Endothelial cell of umbilical vein (primary cell): Measurements from ENCODE around the gene MCM7. TPM values are rescaled to one million over a fixed set of nuclear protein-coding genes. Genes with fewer than 3 reads are reported as not detected.
A peak's percentile ranks its signal among the peaks of the same experiment; 100 is the strongest.

Experiments
- BruUV-seq: library from RNA; stranded (reverse); fragments of 400-500 nt; replicated peaks from 2 replicates; lab custom pipeline; 2021; lab: Mats Ljungman, UMichigan
- CTCF ChIA-PET: fragments of 300-600, 350-600 bp; sonication (Branson Sonifier 250); formaldehyde crosslinking; loops from one replicate; lab custom pipeline; 2021; ENCODE audit warnings: antibody characterized with exemption, inconsistent platforms; lab: Charles Lee
- POLR2A ChIA-PET: fragments of 300-600, 350-600 bp; sonication (Branson Sonifier 250); formaldehyde crosslinking; loops from one replicate; lab custom pipeline; 2021; ENCODE audit warnings: antibody characterized with exemption, inconsistent platforms; lab: Charles Lee
- DNase-seq: peaks from one replicate; pipeline ENCODE4 v3.0.0-alpha.2; 2011; ENCODE audit warnings: low read depth, low spot score
- FAIRE-seq: peaks from 2 replicates; lab custom pipeline; 2011; peaks lifted over from hg19 to GRCh38; lab: Jason Lieb, UNC
- H2AFZ ChIP-seq: 2 replicates; pipeline ENCODE4 v1.6.0; 2012; ENCODE audit warnings: low read depth, low read length, control low read depth, inconsistent platforms
- H3K27ac ChIP-seq: 2 replicates; pipeline ENCODE4 v1.5.1; 2011; ENCODE audit warnings: low read depth, mild to moderate bottlenecking, control low read depth, low read length, moderate library complexity; ENCODE audit not compliant: insufficient read depth
- H3K27me3 ChIP-seq, 2 experiments: 2 replicates each; pipeline versions ENCODE4 v1.6.0 to v1.6.1; 2011; ENCODE audit warnings: low read length in 2 of 2, mixed read lengths in 1 of 2; ENCODE audit not compliant: control insufficient read depth in 2 of 2, insufficient read depth in 2 of 2
- H3K36me3 ChIP-seq, 2 experiments: 2 replicates in 1 of 2; 3 replicates in 1 of 2; pipeline ENCODE4 v1.5.1; 2011; ENCODE audit warnings: low read length in 2 of 2, mild to moderate bottlenecking in 1 of 2, moderate library complexity in 1 of 2; ENCODE audit not compliant: control insufficient read depth in 2 of 2, insufficient read depth in 2 of 2; ENCODE audit errors: extremely low read depth in 1 of 2
- H3K4me1 ChIP-seq: 3 replicates; pipeline ENCODE4 v1.5.1; 2011; ENCODE audit warnings: mild to moderate bottlenecking, low read length; ENCODE audit not compliant: control insufficient read depth, insufficient read depth; ENCODE audit errors: extremely low read depth
- H3K4me2 ChIP-seq: 2 replicates; pipeline ENCODE4 v1.6.1; 2011; ENCODE audit warnings: low read length, control low read depth, mixed read lengths; ENCODE audit not compliant: insufficient read depth
- H3K4me3 ChIP-seq, 3 experiments: fragments of 200-600 bp in 1 of 3; sonication (generic), shearing (Covaris generic) in 1 of 3; replicated peaks in 1 of 3; 2 replicates each; pipeline ENCODE4 v1.5.1; 2011 to 2016; ENCODE audit warnings: control low read depth in 3 of 3, low read length in 3 of 3, mild to moderate bottlenecking in 2 of 3, inconsistent platforms in 1 of 3, low read depth in 1 of 3, moderate library complexity in 1 of 3; ENCODE audit not compliant: insufficient read depth in 1 of 3
- H3K79me2 ChIP-seq: 2 replicates; pipeline ENCODE4 v1.6.0; 2012; ENCODE audit warnings: low read length, inconsistent platforms; ENCODE audit not compliant: control insufficient read depth, insufficient read depth
- H3K9ac ChIP-seq: replicated peaks from 2 replicates; pipeline ENCODE3; 2011; ENCODE audit warnings: low read length, control low read depth; ENCODE audit not compliant: insufficient read depth; ENCODE audit errors: extremely low read depth
- H3K9me1 ChIP-seq: replicated peaks from 3 replicates; pipeline ENCODE4 v1.6.0; 2011; ENCODE audit warnings: mild to moderate bottlenecking, low read length; ENCODE audit not compliant: control insufficient read depth, insufficient read depth; ENCODE audit errors: extremely low read depth
- H3K9me3 ChIP-seq: replicated peaks from 2 replicates; pipeline ENCODE4 v1.5.1; 2012; ENCODE audit warnings: low read length, inconsistent platforms; ENCODE audit not compliant: control insufficient read depth, insufficient read depth
- H4K20me1 ChIP-seq: replicated peaks from 2 replicates; pipeline ENCODE3; 2011; ENCODE audit warnings: mild to moderate bottlenecking, low read length; ENCODE audit not compliant: control insufficient read depth, insufficient read depth; ENCODE audit errors: extremely low read depth
- CTCF ChIP-seq, 2 donors: IDR thresholded peaks; 1 replicate in 1 of 2; 2 replicates in 1 of 2; pipeline ENCODE4 v1.5.1; 2011; ENCODE audit warnings: low read length in 2 of 2, mild to moderate bottlenecking in 2 of 2, moderate library complexity in 2 of 2, control low read depth in 1 of 2, inconsistent platforms in 1 of 2, low read depth in 1 of 2; ENCODE audit not compliant: insufficient read depth in 1 of 2; ENCODE audit errors: extremely low read depth in 1 of 2
- EZH2 ChIP-seq: IDR thresholded peaks from 2 replicates; pipeline ENCODE4 v1.6.1; 2012; ENCODE audit warnings: borderline replicate concordance, low read depth, mild to moderate bottlenecking, moderate library complexity, low read length, inconsistent platforms; ENCODE audit not compliant: severe bottlenecking
- FOS ChIP-seq: IDR thresholded peaks from 2 replicates; pipeline ENCODE4 v1.6.1; 2011; ENCODE audit warnings: mild to moderate bottlenecking, low read length, moderate library complexity, borderline replicate concordance; ENCODE audit not compliant: insufficient read depth
- GATA2 ChIP-seq: IDR thresholded peaks from 2 replicates; pipeline ENCODE4 v1.7.0; 2011; ENCODE audit warnings: low read depth, mild to moderate bottlenecking, moderate library complexity, mixed read lengths, low read length; ENCODE audit not compliant: insufficient read length, insufficient read depth
- JUN ChIP-seq: IDR thresholded peaks from 2 replicates; pipeline ENCODE4 v1.6.1; 2011; ENCODE audit warnings: borderline replicate concordance, low read depth; ENCODE audit not compliant: insufficient read length, insufficient read depth
- MYC ChIP-seq: IDR thresholded peaks from one replicate; pipeline ENCODE4 v1.6.1; 2011; ENCODE audit warnings: mild to moderate bottlenecking, low read depth, low read length
- POLR2A ChIP-seq: IDR thresholded peaks from 2 replicates; pipeline ENCODE4 v1.6.1; 2012; ENCODE audit warnings: low read depth, mild to moderate bottlenecking, control low read depth, low read length
- POLR2AphosphoS5 ChIP-seq: IDR thresholded peaks from 2 replicates; pipeline ENCODE4 v1.6.1; 2012; ENCODE audit warnings: low read depth, mild to moderate bottlenecking, control low read depth, low read length, moderate library complexity; ENCODE audit not compliant: insufficient read depth
- dilution Hi-C: fragments of 300-500 bp; cut with MboI; formaldehyde crosslinking; loops from one replicate; pipeline ENCODE4 v1.15.0; 2019; ENCODE audit warnings: low sequenced_read_pairs; ENCODE audit not compliant: extremely low pct_ligation_motif_present
- intact Hi-C: fragments of 100-400 bp; cut with micrococcal nuclease; formaldehyde crosslinking; loops from one replicate; pipeline ENCODE4 v1.10.0; 2022
- polyA plus RNA-seq, 4 experiments: library from polyadenylated mRNA; depleted of rRNA in 3 of 4; stranded (reverse) in 3 of 4; unstranded in 1 of 4; fragments of >200 nt; gene quantifications; 2 replicates each; pipeline versions ENCODE4 v1.2.1 to v1.2.3, GENCODE V29; 2011 to 2012; ENCODE audit warnings: missing spikeins in 1 of 4
- total RNA-seq: library from RNA; stranded (reverse); gene quantifications from 2 replicates; pipeline ENCODE4 v1.2.3, GENCODE V29; 2021
- TF ChIP-seq, protein P1 (sequence below): IDR thresholded peaks from 2 replicates; pipeline ENCODE4 v1.6.1; 2011; ENCODE audit not compliant: insufficient read depth, insufficient read length

MCM7 gene
- total and polyA plus RNA-seq, 2 donors (not counting 3 experiments of a cell fraction or from before 2014, with no cell fraction given) = 156 to 187 TPM

DNA sequence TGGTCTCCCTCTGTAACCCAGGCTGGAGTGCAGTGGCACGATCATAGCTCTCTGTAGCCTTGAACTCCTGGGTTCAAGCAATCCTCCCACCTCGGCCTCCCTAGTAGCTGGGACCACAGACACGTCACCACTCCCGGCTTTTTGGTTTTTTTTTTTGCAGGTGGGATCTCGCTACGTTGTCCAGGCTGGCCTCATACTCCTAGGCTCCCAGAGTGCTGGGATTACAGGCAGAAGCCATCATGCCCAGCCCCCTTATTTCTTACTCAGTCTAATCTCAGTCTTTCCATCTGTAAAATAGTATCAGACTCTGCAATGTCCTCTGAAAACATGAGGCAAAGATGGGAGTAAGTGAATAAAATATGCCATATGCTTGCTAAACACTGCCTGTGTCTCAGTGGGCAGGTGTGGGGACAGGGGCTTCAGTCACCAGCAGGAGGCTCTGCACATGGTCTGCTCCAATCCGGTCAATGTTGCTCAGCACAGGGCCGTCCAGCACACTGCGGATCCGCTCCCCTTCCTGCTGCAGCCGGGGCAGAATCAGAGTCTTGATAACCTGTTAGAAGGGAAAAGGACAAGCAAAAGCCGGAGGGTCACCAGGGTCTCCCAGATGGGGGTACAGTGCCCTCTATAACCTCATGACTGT is 8.4 kb upstream of the MCM7 start:
- Histone ChIP-seq H3K27ac (no peak overlapping the region), H3K9ac (no peak overlapping the region), H3K4me1 (no peaks in the 10 kb centered on the region), H3K4me3 (no peak overlapping the region), H3K9me3 (no peaks in the 10 kb centered on the region), H3K9me1 (no peaks in the 10 kb centered on the region), H2AFZ (no peak overlapping the region), H3K4me2 (no peak overlapping the region), H3K27me3 (no peaks in the 10 kb centered on the region), H3K36me3 (peaks cover 12 to 50% of the 10 kb centered on the region in 2 experiments), H4K20me1 (no peaks in the 10 kb centered on the region), H3K79me2 (no peaks in the 10 kb centered on the region)
- ChIA-PET POLR2A (no interaction called here), CTCF (interaction anchor here (1.1 kb wide), 1 partner anchor 8 kb away, joined by 4 read pairs; the partner anchor contains the start of genes AP4M1 and MCM7)
- DNase-seq (no peak), FAIRE-seq (no peak)
- TF ChIP-seq FOS (no peak), CTCF (IDR thresholded peaks at IDR 0.05; ENCODE audit: extremely low read depth in 1 of 2, insufficient read depth in 1 of 2, low read depth in 1 of 2, low read length in 2 of 2) (peak in 1 of 2 donors; percentile 17)
- no TSS peak for BruUV-seq
- dilution Hi-C loops = no loop called here
- intact Hi-C loops = loop anchor here (10.0 kb wide), 1 partner anchor 1015 kb away; the partner anchor contains the start of gene SERPINE1

GRCh38 chr7:100107890-100108289 is 6.7 kb upstream of the MCM7 start:
- FAIRE-seq (no peak), DNase-seq (no peak)
- no peak overlapping the region for H2AFZ ChIP-seq
- no peak overlapping the region for H3K9ac ChIP-seq
- no peaks in the 10 kb centered on the region for H3K4me1 ChIP-seq
- peaks cover 12 to 49% of the 10 kb centered on the region in 2 experiments for H3K36me3 ChIP-seq
- no peak overlapping the region for H3K27ac ChIP-seq
- H3K4me2 ChIP-seq = no peak overlapping the region
- ChIA-PET POLR2A (no interaction called here), CTCF (no interaction called here)
- H3K27me3 ChIP-seq = no peaks in the 10 kb centered on the region
- no peak for TF ChIP-seq POLR2AphosphoS5
- no peak for TF ChIP-seq MYC
- no peak for TF ChIP-seq FOS
- TF ChIP-seq GATA2 = no peak
- TF ChIP-seq EZH2 = no peak
- TF ChIP-seq, protein P1, sequence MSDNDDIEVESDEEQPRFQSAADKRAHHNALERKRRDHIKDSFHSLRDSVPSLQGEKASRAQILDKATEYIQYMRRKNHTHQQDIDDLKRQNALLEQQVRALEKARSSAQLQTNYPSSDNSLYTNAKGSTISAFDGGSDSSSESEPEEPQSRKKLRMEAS = no peak
- no peak for TF ChIP-seq POLR2A
- TF ChIP-seq CTCF (IDR thresholded peaks at IDR 0.05; ENCODE audit: extremely low read depth in 1 of 2, insufficient read depth in 1 of 2, low read depth in 1 of 2, low read length in 2 of 2) = no peak
- no peak for TF ChIP-seq JUN
- no peaks in the 10 kb centered on the region for H4K20me1 ChIP-seq
- no TSS peak for BruUV-seq
- H3K79me2 ChIP-seq = no peaks in the 10 kb centered on the region
- H3K9me1 ChIP-seq = no peaks in the 10 kb centered on the region
- intact Hi-C loops (loop anchor here (10.0 kb wide), 1 partner anchor 1017 kb away; the partner anchor contains the start of gene SERPINE1), dilution Hi-C loops (no loop called here)
- no peak overlapping the region for H3K4me3 ChIP-seq
- no peaks in the 10 kb centered on the region for H3K9me3 ChIP-seq
